Ishikawa (cell line): ENCODE measurements around the gene KDR.

Experiments
- CEBPB ChIP-seq: IDR thresholded peaks from 2 replicates; pipeline ENCODE4 v1.6.1; 2012
- CREB1 ChIP-seq: IDR thresholded peaks from 2 replicates; pipeline ENCODE4 v1.6.1; 2012; ENCODE audit warnings: low read depth
- EGR1 ChIP-seq: IDR thresholded peaks from 2 replicates; pipeline ENCODE4 v1.6.1; 2012
- EP300 ChIP-seq: IDR thresholded peaks from 2 replicates; pipeline ENCODE4 v1.6.1; 2012; ENCODE audit warnings: borderline replicate concordance
- FOXM1 ChIP-seq: IDR thresholded peaks from 2 replicates; pipeline ENCODE4 v1.6.1; 2012; ENCODE audit warnings: low read depth, borderline replicate concordance
- NFIC ChIP-seq: IDR thresholded peaks from 2 replicates; pipeline ENCODE4 v1.6.1; 2012
- RAD21 ChIP-seq: IDR thresholded peaks from 2 replicates; pipeline ENCODE4 v1.6.1; 2012; ENCODE audit warnings: low read depth
- REST ChIP-seq: IDR thresholded peaks from 2 replicates; pipeline ENCODE4 v1.6.1; 2012; ENCODE audit warnings: low read depth, mild to moderate bottlenecking
- TAF1 ChIP-seq: IDR thresholded peaks from 2 replicates; pipeline ENCODE4 v1.6.1; 2012; ENCODE audit warnings: low read depth, mild to moderate bottlenecking
- TCF12 ChIP-seq: IDR thresholded peaks from 2 replicates; pipeline ENCODE4 v1.6.1; 2012; ENCODE audit warnings: low read depth
- TEAD4 ChIP-seq: IDR thresholded peaks from 2 replicates; pipeline ENCODE4 v1.6.1; 2012
- YY1 ChIP-seq: IDR thresholded peaks from 2 replicates; pipeline ENCODE4 v1.6.1; 2012; ENCODE audit warnings: low read depth
- ZBTB7A ChIP-seq: IDR thresholded peaks from 2 replicates; pipeline ENCODE4 v1.6.1; 2012; ENCODE audit warnings: low read depth
- TF ChIP-seq, protein P1 (sequence below): IDR thresholded peaks from 2 replicates; pipeline ENCODE4 v1.6.1; 2012
- TF ChIP-seq, protein P2 (sequence below): IDR thresholded peaks from 2 replicates; pipeline ENCODE4 v1.6.1; 2012

KDR gene

GRCh38 chr4:55071951-55072350, 53.4 kb downstream of the KDR start:
- TF ChIP-seq TEAD4: no peak
- no peak for TF ChIP-seq EP300

- TF ChIP-seq TCF12 (no peak), TAF1 (no peak), NFIC (no peak), FOXM1 (no peak), YY1 (no peak), ZBTB7A (no peak), EGR1 (no peak), REST (no peak), RAD21 (no peak), CEBPB (no peak), TEAD4 (no peak), CREB1 (no peak), EP300 (no peak)
- TF ChIP-seq, protein P1, sequence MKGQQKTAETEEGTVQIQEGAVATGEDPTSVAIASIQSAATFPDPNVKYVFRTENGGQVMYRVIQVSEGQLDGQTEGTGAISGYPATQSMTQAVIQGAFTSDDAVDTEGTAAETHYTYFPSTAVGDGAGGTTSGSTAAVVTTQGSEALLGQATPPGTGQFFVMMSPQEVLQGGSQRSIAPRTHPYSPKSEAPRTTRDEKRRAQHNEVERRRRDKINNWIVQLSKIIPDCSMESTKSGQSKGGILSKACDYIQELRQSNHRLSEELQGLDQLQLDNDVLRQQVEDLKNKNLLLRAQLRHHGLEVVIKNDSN: no peak
- TF ChIP-seq, protein P2, sequence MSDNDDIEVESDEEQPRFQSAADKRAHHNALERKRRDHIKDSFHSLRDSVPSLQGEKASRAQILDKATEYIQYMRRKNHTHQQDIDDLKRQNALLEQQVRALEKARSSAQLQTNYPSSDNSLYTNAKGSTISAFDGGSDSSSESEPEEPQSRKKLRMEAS: no peak
Observed at GRCh38 chr4:55069248-55069647, 56.1 kb downstream of the KDR start.

DNA sequence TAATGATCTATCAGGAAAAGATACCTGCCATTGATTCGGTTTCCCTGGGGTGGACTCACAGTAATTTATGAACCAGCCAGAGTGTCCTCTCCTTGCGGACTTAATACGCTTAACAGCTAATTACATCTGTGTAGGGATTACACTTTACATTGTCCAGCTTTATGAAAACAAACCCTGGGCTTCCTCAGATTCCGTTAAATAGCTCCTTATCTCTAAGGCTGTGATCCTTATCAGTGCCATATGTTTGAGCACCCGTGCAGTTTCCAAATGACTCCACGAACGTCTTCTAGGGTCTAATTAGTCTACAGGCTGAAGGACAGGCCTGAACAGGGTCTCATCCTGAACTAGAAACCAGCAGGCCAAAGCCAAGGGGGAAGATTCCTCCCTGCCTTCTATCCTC, 56.9 kb downstream of the KDR start:
- TF ChIP-seq TAF1 (no peak), RAD21 (no peak), TCF12 (no peak), CEBPB (no peak), EP300 (no peak), YY1 (no peak), NFIC (no peak), ZBTB7A (no peak), EGR1 (no peak), TEAD4 (no peak), REST (no peak), CREB1 (no peak), FOXM1 (no peak)
- TF ChIP-seq, protein P1: no peak
- TF ChIP-seq, protein P2: no peak

- TF ChIP-seq TAF1 (no peak), REST (no peak), TEAD4 (no peak)
- TF ChIP-seq, protein P1: no peak
Observed at GRCh38 chr4:55066018-55066417, 59.4 kb downstream of the KDR start.

DNA sequence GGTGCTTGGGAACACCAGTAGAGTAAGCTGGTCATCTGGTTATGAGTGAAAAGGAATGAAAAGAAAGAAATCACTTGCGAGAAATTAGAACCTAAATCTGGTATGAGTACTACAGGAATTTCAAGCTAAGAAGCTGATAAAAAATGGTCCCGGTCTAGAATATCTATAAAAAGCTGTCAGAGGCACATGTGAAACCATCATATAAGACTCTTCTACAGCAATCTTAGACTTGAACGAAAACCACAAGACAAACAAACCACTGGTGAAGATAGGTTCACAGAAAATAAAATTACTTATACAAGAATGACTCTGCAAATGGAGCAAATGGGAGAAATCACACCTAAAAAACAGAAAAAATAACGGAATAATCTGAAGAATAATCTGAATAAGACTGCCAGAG, 69.9 kb downstream of the KDR start:
- TF ChIP-seq TAF1: no peak
- no peak for TF ChIP-seq EGR1
- no peak for TF ChIP-seq CREB1
- TF ChIP-seq, protein P2: no peak
- no peak for TF ChIP-seq TCF12
- TF ChIP-seq EP300: no peak
